HUES6 (cell line): ENCODE measurements around the gene DTX2.
"Not testable (repeated sequence)": the region's sequence is repeated elsewhere in the genome, so short reads cannot be mapped to it uniquely, and the experiment has no call there.

ENCODE experiments used
- H3K27ac ChIP-seq: 2 replicates; pipeline ENCODE4 v1.7.0; 2013; ENCODE audit warnings: low read depth, mild to moderate bottlenecking, low read length, inconsistent platforms
- H3K27me3 ChIP-seq: 2 replicates; pipeline ENCODE4 v1.6.1; 2013; ENCODE audit warnings: low read length; ENCODE audit not compliant: control insufficient read depth, insufficient read depth
- H3K36me3 ChIP-seq: 2 replicates; pipeline ENCODE4 v1.6.1; 2013; ENCODE audit warnings: low read length; ENCODE audit not compliant: control insufficient read depth, insufficient read depth
- H3K4me1 ChIP-seq: 2 replicates; pipeline ENCODE4 v1.6.1; 2013; ENCODE audit warnings: low read length; ENCODE audit not compliant: control insufficient read depth, insufficient read depth
- H3K4me3 ChIP-seq: 2 replicates; pipeline ENCODE4 v1.5.1; 2013; ENCODE audit warnings: low read depth, low read length
- H3K9ac ChIP-seq: one replicate; pipeline ENCODE4 v1.6.1; 2013; ENCODE audit warnings: mild to moderate bottlenecking, low read length
- H3K9me3 ChIP-seq: 2 replicates; pipeline ENCODE4 v1.6.1; 2013; ENCODE audit warnings: low read depth, low read length; ENCODE audit not compliant: control insufficient read depth, insufficient read depth

The DTX2 gene

DNA sequence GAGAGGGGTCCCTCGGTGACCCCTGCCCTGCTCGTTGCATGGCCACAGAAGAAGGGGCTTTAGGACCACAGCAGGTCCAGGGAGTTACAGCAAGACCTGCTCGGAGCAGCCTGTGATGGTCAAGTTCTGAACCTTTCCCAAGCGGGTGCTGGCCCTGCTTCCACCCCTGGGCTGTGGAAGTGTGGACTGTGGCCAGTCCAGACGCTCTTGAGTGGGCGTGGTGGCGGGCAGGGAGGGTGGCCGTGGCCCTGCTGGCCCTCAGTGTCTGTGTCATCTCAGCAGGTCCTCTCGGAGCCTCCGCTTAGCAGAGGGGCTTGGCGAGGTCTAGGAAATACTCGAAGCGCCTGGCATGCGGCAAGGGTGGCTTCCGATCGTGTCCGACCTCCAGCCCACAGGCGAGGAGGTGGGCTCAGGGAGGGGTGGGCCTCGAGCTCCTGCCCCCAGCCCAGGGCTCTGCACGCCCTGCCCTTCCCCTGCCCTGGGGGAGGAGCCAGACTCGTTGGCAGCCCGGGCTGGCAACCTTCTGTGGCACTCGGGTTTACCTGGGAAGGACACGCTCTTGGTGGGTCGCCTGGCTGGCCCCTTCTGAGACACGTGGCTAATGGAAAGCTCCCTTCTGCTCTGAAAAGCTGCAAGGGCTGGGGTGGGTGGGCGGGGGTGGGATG is 36.5 kb downstream of the DTX2 start:
- H3K27ac ChIP-seq, H3K4me3 ChIP-seq, H3K4me1 ChIP-seq, H3K9me3 ChIP-seq, H3K27me3 ChIP-seq, H3K9ac ChIP-seq: not testable (repeated sequence)
- H3K36me3 ChIP-seq: peaks cover 13% of the 10 kb centered on the region

DNA sequence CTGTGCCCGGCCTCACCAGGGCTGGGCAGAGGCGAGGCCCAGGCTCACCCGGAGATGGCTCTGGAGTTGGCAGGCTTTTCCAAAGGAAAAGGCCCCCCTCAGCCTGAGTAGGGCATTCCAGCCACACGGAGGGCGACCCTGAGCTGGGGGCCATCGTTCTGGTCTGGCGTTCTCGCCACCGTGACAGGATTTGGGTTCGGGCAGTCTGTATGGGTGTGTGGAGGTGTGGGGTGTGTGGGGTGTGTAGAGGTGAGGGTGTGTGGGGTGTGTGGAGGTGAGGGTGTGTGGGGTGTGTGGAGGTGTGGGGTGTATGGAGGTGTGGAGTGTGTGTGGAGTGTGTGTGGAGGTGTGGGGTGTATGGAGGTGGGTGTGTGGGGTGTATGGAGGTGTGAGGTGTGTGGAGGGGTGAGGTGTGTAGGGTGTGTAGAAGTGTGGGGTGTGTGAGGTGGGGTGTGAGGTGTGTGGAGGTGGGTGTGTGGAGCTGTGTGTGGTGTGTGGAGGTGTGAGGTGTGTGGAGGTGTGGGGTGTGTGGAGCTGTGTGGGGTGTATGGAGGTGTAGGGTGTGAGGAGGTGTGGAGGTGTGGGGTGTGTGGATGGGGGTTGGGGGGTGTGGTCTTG is 37.2 kb downstream of the DTX2 start:
- not testable (repeated sequence) for H3K27me3 ChIP-seq, H3K9ac ChIP-seq, H3K27ac ChIP-seq, H3K9me3 ChIP-seq, H3K4me3 ChIP-seq, H3K4me1 ChIP-seq
- peaks cover 16% of the 10 kb centered on the region for H3K36me3 ChIP-seq

DNA sequence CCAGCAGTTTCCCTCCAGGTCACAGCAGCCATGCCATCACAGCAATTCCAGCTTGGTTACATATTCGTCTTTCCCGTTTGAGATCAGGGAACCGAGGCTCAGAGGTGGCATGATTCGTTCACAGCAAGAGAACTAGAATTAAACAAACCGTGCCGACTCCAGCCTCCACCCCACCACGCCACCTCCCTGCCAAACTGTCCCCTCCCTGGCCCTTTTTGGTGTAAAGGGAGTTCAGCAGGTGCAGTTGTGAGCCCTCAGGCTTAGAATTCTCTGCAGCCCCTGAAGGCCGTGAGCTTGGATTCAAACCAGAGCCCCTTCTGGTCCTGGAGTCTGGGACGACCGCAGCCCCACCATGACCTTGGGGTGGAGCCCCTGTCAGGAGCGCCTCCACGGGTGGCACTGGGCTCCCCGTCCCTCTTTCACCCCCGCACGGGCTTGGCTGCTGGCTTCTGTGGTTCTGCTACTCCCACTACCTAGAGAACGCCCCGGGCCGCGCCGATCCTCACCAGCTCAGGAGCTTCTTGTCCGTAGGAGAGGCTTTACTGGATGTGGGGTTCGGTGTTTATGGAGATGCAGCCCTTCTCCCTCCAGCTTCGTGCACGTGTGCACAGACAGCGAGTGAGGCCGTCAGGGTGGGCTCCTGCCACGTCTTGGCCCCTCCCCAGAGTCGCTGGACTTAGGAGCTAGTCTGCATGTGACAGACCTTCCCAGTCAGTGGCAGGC is 37.9 kb downstream of the DTX2 start:
- H3K27me3 ChIP-seq, H3K9me3 ChIP-seq, H3K27ac ChIP-seq, H3K4me3 ChIP-seq, H3K4me1 ChIP-seq, H3K9ac ChIP-seq: not testable (repeated sequence)
- peaks cover 16% of the 10 kb centered on the region for H3K36me3 ChIP-seq

DNA sequence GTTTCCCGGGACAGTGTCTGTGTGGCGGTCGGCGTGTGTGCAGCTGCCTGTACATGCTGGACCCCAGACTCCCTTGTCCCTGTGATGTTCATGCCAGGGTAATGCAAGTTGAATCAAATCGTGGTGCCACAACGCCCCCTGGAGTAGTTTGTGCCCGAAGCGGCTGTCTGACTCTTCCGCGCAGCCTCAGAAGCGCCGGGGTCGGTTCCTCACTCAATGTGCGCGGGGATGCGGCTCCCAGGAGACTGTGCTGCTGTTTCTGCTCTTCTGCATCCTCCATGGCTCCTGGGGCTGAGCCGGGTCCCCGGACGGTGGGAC is 38.4 kb downstream of the DTX2 start:
- H3K4me1 ChIP-seq, H3K27ac ChIP-seq, H3K4me3 ChIP-seq, H3K27me3 ChIP-seq, H3K9me3 ChIP-seq, H3K9ac ChIP-seq: not testable (repeated sequence)
- peaks cover 20% of the 10 kb centered on the region for H3K36me3 ChIP-seq

DNA sequence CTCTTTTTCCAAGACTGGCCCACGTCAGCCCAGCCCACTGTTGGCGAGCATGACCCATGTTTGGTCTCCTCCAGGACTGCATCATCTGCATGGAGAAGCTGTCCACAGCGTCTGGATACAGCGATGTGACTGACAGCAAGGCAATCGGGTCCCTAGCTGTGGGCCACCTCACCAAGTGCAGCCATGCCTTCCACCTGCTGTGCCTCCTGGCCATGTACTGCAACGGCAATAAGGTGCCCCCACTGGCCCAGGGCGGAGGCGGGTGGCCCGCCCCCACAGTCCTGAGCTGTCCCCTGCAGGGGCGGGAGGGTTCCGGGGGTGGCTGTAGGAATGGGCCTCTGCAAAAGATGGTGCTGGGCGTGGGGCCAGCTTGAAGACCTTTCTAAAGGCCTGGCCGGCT is 40.7 kb downstream of the DTX2 start:
- H3K4me1 ChIP-seq, H3K9me3 ChIP-seq, H3K9ac ChIP-seq, H3K27ac ChIP-seq, H3K4me3 ChIP-seq, H3K27me3 ChIP-seq: not testable (repeated sequence)
- H3K36me3 ChIP-seq: peaks cover 36% of the 10 kb centered on the region

DNA sequence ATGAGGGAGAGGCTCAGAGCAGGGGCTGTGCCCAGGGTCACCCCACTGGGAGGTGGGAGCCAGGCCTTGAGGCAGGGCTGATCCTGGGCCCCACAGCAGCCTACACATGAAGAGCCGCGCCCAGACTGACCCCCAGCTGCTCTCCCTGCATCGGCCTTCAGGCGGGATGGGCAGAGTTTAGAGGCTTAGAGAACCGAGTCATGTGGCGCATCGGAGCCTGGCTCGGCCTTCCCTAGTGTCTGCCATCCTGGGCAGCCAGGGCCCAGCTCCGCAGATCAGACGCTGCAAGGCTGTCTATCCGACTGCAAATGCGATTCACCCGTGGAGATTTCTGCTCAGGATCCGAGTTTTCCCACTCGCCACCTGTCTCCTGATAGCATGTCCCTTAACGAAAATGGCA is 41.3 kb downstream of the DTX2 start:
- H3K36me3 ChIP-seq: peaks cover 36% of the 10 kb centered on the region
- not testable (repeated sequence) for H3K9ac ChIP-seq, H3K9me3 ChIP-seq, H3K4me1 ChIP-seq, H3K27me3 ChIP-seq, H3K4me3 ChIP-seq, H3K27ac ChIP-seq

DNA sequence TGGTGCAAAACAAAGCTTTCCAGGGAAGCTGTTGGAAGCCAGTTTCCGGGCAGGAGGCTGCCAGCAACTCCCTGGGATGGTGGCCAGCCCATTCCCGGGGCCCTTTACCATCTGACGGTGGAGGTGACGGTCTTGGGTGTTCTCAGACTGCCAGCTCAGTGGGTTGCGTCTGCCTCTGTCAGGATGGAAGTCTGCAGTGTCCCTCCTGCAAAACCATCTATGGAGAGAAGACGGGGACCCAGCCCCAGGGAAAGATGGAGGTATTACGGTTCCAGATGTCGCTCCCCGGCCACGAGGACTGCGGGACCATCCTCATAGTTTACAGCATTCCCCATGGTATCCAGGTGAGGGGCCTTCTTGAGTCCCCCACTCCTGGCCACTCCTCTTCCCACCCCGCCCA is 41.7 kb downstream of the DTX2 start:
- H3K4me3 ChIP-seq, H3K9ac ChIP-seq, H3K27me3 ChIP-seq, H3K27ac ChIP-seq, H3K4me1 ChIP-seq, H3K9me3 ChIP-seq: not testable (repeated sequence)
- peaks cover 36% of the 10 kb centered on the region for H3K36me3 ChIP-seq

DNA sequence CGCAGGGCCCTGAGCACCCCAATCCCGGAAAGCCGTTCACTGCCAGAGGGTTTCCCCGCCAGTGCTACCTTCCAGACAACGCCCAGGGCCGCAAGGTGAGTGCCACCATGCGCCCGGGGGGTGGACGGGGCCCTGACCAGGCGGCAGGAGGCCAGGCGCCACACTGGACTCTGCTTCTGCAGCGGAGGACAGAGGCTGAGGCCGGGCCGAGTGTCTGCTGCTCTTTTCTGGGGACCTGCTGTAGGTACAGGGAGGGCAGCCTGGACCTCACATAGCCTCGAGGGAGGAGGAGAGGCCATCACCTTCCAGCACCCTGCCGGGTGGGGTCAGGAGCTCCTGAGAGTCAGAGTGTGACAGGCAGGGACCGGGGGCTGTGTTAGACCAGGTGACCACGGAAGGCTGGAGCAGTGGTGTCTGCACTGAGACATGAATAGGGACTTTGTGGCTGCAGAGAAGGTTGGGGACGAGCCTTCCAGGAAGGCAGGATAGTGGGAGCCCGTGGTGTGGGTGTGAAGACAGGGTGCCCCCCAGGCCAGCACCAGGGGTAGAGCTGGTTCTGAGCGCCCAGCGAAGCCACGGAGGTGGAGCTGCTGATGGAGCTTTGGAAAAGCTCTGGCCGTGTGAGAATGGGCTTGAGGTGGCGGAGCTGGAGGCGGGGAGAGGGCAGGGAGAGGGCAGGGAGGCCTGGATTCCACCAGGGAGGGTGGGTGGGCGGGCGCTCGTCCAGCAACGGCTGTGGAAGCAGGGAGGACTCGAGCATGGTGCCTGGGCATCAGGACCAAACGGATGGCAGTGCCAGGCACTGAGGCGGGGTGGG is 43.0 kb downstream of the DTX2 start:
- peaks cover 36% of the 10 kb centered on the region for H3K36me3 ChIP-seq
- H3K9me3 ChIP-seq, H3K27me3 ChIP-seq, H3K4me3 ChIP-seq, H3K9ac ChIP-seq, H3K27ac ChIP-seq, H3K4me1 ChIP-seq: not testable (repeated sequence)

DNA sequence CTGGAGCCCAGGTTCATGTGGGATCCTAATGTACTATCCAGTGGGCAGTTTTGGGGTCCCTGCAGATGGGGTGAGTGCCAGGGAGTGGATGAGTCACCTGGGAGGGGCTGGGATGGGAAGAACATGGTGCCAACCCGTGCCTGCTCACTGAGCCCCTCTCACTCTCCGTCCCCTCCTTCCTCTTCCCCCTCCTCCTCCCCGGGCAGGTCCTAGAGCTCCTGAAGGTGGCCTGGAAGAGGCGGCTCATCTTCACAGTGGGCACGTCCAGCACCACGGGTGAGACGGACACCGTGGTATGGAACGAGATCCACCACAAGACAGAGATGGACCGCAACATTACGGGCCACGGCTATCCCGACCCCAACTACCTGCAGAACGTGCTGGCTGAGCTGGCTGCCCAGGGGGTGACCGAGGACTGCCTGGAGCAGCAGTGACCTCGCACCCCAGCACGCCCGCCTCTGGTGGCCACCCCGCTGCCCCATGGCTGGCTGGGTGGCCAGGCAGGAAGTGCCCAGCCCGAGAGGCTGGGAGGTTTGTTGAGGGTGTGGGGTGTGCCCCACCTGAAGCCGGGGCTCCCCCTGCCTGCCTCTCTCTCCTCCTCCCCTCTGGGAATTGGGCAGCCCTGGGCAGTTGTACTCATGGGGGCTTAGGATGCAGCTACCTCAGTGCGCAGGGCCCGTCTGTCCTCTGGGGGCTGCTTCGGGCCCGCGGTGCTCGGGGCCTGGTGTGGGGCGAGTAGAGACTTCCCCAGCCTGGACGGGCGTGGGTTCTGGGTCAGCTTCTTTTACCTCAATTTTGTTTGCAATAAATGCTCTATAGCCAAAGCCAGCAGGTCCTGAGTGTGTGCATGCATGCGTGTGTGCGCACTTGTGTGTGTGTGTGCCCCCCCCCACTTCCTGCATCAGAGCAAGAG is 43.9 kb downstream of the DTX2 start:
- Histone ChIP-seq H3K27ac (no peak overlapping the region), H3K4me3 (no peak overlapping the region), H3K4me1 (peaks cover 8% of the 10 kb centered on the region), H3K27me3 (no peaks in the 10 kb centered on the region), H3K9ac (no peak overlapping the region), H3K9me3 (no peaks in the 10 kb centered on the region), H3K36me3 (peaks cover 36% of the 10 kb centered on the region)

DNA sequence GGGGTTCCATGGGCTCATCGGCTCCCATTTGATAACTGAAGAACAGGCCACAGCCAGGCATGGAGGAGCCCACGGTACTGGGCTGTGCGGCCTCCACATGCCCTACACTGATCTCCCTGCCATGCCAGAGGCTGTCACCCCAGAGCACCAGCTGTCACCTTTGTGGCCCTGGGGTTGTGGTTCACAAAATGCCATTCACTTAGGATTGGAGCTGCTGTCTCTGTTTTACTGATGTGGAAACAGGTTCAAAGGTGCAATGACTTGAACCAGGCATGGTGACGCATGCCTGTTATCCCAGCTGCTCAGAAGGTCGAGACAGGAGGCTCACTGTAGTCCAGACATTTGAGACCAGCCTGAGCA is 44.6 kb downstream of the DTX2 start:
- Histone ChIP-seq H3K27me3 (no peaks in the 10 kb centered on the region), H3K36me3 (peaks cover 32% of the 10 kb centered on the region), H3K9me3 (no peaks in the 10 kb centered on the region), H3K4me1 (peaks cover 10% of the 10 kb centered on the region), H3K4me3 (no peak overlapping the region), H3K9ac (no peak overlapping the region), H3K27ac (no peak overlapping the region)
